A673 (cell line): ENCODE results near the gene ADA.

Source experiments
- EZH2 ChIP-seq: fragments of 200-600 bp; sonication (generic); IDR thresholded peaks from 2 replicates; pipeline ENCODE4 v1.6.1; 2017; ENCODE audit warnings: borderline replicate concordance, low read depth, mild to moderate bottlenecking, mixed read lengths, antibody characterized with exemption, low read length; ENCODE audit not compliant: poor library complexity, severe bottlenecking
- TF ChIP-seq, protein P1 (sequence below): fragments of 300-800, 200-600 bp; sonication (generic); conservative IDR thresholded peaks from 2 replicates; pipeline ENCODE4 v1.5.1; 2017; ENCODE audit warnings: low read depth, mild to moderate bottlenecking, antibody characterized with exemption, low read length, moderate library complexity, mixed read lengths

DNA sequence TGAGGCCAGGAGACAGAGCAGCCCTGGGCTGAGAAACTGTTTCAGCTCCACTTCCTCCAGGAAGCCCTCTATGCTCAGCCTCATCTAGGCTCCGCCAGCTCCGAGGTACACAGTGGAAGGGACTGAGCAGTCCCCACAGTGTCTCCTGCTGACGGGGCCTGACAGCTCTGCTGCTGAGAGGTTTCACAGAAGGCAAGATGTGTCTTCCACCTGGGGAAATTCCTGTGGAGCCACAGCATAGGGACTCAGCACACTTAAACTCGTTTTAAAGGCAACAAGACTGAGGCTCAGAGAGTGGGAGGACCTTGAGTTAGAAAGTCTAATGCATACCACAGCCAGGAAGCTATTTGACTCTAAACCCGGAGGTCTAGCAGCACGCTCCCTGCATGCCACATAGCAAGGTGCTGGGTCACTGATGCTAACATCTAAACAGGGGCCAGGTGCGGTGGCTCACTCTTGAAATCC, 6.8 kb downstream of the ADA start:
- TF ChIP-seq, protein P1, sequence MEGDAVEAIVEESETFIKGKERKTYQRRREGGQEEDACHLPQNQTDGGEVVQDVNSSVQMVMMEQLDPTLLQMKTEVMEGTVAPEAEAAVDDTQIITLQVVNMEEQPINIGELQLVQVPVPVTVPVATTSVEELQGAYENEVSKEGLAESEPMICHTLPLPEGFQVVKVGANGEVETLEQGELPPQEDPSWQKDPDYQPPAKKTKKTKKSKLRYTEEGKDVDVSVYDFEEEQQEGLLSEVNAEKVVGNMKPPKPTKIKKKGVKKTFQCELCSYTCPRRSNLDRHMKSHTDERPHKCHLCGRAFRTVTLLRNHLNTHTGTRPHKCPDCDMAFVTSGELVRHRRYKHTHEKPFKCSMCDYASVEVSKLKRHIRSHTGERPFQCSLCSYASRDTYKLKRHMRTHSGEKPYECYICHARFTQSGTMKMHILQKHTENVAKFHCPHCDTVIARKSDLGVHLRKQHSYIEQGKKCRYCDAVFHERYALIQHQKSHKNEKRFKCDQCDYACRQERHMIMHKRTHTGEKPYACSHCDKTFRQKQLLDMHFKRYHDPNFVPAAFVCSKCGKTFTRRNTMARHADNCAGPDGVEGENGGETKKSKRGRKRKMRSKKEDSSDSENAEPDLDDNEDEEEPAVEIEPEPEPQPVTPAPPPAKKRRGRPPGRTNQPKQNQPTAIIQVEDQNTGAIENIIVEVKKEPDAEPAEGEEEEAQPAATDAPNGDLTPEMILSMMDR: no peak
- TF ChIP-seq EZH2: no peak
